K562 (cell line): ENCODE measurements around the gene MYH9. TPM values are rescaled to one million over a fixed set of nuclear protein-coding genes. Genes with fewer than 3 reads are reported as not detected.

ENCODE experiments used
- ATAC-seq: fragments of 200-7000 bp; cut with Tn5 transposase; 3 replicates; pipeline ENCODE4 v1.9.1; 2020; ENCODE audit warnings: moderate library complexity
- BruUV-seq: library from RNA; stranded (reverse); fragments of 400-500 nt; replicated peaks from 2 replicates; lab custom pipeline; 2021; lab: Mats Ljungman, UMichigan
- CTCF ChIA-PET: fragments of 300-600 bp; formaldehyde crosslinking; extraction: SDS; loops from one replicate; lab custom pipeline; 2021; ENCODE audit warnings: low intra/inter-chr PET ratio; lab: Yijun Ruan, JAX
- POLR2A ChIA-PET: fragments of 300-600, 350-650 bp; sonication (Branson Sonifier 250); formaldehyde crosslinking; extraction: SDS; loops from one replicate; lab custom pipeline; 2021; ENCODE audit warnings: antibody characterized with exemption, inconsistent platforms; lab: Yijun Ruan, JAX
- DNase-seq, 4 experiments: peaks; one replicate each; pipeline versions ENCODE4 v3.0.0 to v3.0.0-alpha.2; 2011 to 2018; ENCODE audit warnings: low spot score in 3 of 4, mixed read lengths in 3 of 4; ENCODE audit errors: extremely low read depth in 1 of 4
- FAIRE-seq: peaks from 2 replicates; lab custom pipeline; 2011; peaks lifted over from hg19 to GRCh38; lab: Jason Lieb, UNC
- H2AFZ ChIP-seq: 2 replicates; pipeline ENCODE4 v1.6.0; 2011; ENCODE audit warnings: low read depth, low read length, control low read depth, inconsistent platforms
- H3K27ac ChIP-seq: fragments of 200-600 bp; 3 replicates; pipeline ENCODE4 v1.8.0; 2011; ENCODE audit warnings: low read depth, mild to moderate bottlenecking, control low read depth, inconsistent platforms, low read length, moderate library complexity, mixed read lengths; ENCODE audit errors: extremely low read depth
- H3K27me3 ChIP-seq, 2 experiments: fragments of 300-600 bp in 1 of 2; 2 replicates in 1 of 2; 3 replicates in 1 of 2; pipeline versions ENCODE4 v1.6.0 to v1.8.0; 2011; ENCODE audit warnings: inconsistent platforms in 2 of 2, low read length in 2 of 2, mild to moderate bottlenecking in 1 of 2, mixed read lengths in 1 of 2, moderate library complexity in 1 of 2; ENCODE audit not compliant: control insufficient read depth in 2 of 2, insufficient read depth in 2 of 2
- H3K36me3 ChIP-seq: fragments of 300-600 bp; 3 replicates; pipeline ENCODE4 v1.8.0; 2011; ENCODE audit warnings: mild to moderate bottlenecking, low read length, inconsistent platforms; ENCODE audit not compliant: control insufficient read depth, insufficient read depth
- H3K4me1 ChIP-seq, 2 experiments: fragments of 200-600 bp in 1 of 2; replicated peaks in 1 of 2; 2 replicates in 1 of 2; 3 replicates in 1 of 2; pipeline versions ENCODE4 v1.5.1 to v1.8.0; 2011; ENCODE audit warnings: inconsistent platforms in 2 of 2, low read length in 2 of 2, mild to moderate bottlenecking in 1 of 2, mixed read lengths in 1 of 2, moderate library complexity in 1 of 2; ENCODE audit not compliant: control insufficient read depth in 2 of 2, insufficient read depth in 2 of 2
- H3K4me2 ChIP-seq: 2 replicates; pipeline ENCODE4 v1.6.1; 2011; ENCODE audit warnings: low read length, control low read depth, inconsistent platforms, mixed read lengths; ENCODE audit not compliant: insufficient read depth
- H3K4me3 ChIP-seq: fragments of 200-600 bp; sonication (generic), shearing (Covaris generic); 2 replicates; pipeline ENCODE4 v1.5.1; 2016; ENCODE audit warnings: control low read depth, inconsistent platforms
- H3K79me2 ChIP-seq: fragments of 200-600 bp; 3 replicates; pipeline ENCODE4 v1.8.0; 2011; ENCODE audit warnings: low read length, inconsistent platforms; ENCODE audit not compliant: control insufficient read depth, insufficient read depth
- H3K9ac ChIP-seq, 2 experiments: 2 replicates each; pipeline versions ENCODE4 v1.6.0 to v1.6.1; 2011; ENCODE audit warnings: low read depth in 2 of 2, low read length in 2 of 2, control low read depth in 1 of 2, inconsistent platforms in 1 of 2, mild to moderate bottlenecking in 1 of 2, mixed read lengths in 1 of 2; ENCODE audit not compliant: insufficient read depth in 1 of 2
- H3K9me1 ChIP-seq: one replicate; pipeline ENCODE4 v1.6.0; 2011; ENCODE audit warnings: inconsistent platforms, mild to moderate bottlenecking, low read length, moderate library complexity; ENCODE audit not compliant: control insufficient read depth, insufficient read depth
- H3K9me3 ChIP-seq: replicated peaks from 2 replicates; pipeline ENCODE4 v1.5.1; 2011; ENCODE audit warnings: low read depth, low read length, inconsistent platforms; ENCODE audit not compliant: control insufficient read depth, insufficient read depth
- H4K20me1 ChIP-seq: replicated peaks from 2 replicates; pipeline ENCODE4 v1.6.1; 2011; ENCODE audit warnings: low read length, inconsistent platforms, mixed read lengths; ENCODE audit not compliant: control insufficient read depth, insufficient read depth
- FOXK1 ChIP-seq: sonication (generic); formaldehyde crosslinking; IDR thresholded peaks from 2 replicates; pipeline ENCODE4 v1.8.0; 2022; ENCODE audit warnings: missing genetic modification reagents, mild to moderate bottlenecking, borderline replicate concordance
- MAX ChIP-seq: sonication (generic); formaldehyde crosslinking; IDR thresholded peaks from 2 replicates; pipeline ENCODE4 v1.9.0; 2022; ENCODE audit warnings: mild to moderate bottlenecking, missing genetic modification reagents
- STAG1 ChIP-seq: sonication (generic); formaldehyde crosslinking; IDR thresholded peaks from 2 replicates; pipeline ENCODE4 v1.5.0; 2020; ENCODE audit warnings: missing genetic modification reagents, borderline replicate concordance
- WGBS: fragments of 100-300 bp; shearing (Covaris generic); methylation state at CpG from one replicate; pipeline ENCODE4 v1.1.6; 2016; ENCODE audit warnings: low coverage, mixed read lengths; ENCODE audit not compliant: insufficient coverage; ENCODE audit errors: missing lambda C conversion rate; 5-methylcytosine and 5-hydroxymethylcytosine counted together
- in situ Hi-C: fragments of 300-500 bp; cut with MboI; formaldehyde crosslinking; loops from 4 replicates; pipeline ENCODE4 v1.15.0; 2018; ENCODE audit warnings: inconsistent platforms, mixed read lengths
- intact Hi-C: fragments of 100-400 bp; cut with micrococcal nuclease; formaldehyde crosslinking; loops from 2 replicates; pipeline ENCODE4 v1.14.2; 2022
- polyA plus RNA-seq, 8 experiments: library from polyadenylated mRNA; depleted of rRNA in 4 of 8; stranded (reverse) in 5 of 8; unstranded in 3 of 8; fragments of >200 nt; fragmentation: Nextera tagmentation in 2 of 8; fragmentation: Illumina TruSeq in 1 of 8; extraction: Ambion mirVana in 2 of 8; extraction: Trizol in 1 of 8; gene quantifications; 2 replicates each; pipeline versions ENCODE4 v1.2.1 to v1.2.3, GENCODE V29; 2011 to 2014; ENCODE audit warnings: inconsistent platforms in 1 of 8, missing spikeins in 1 of 8
- total RNA-seq, 7 experiments: library from RNA; depleted of rRNA in 6 of 7; stranded (reverse); fragments of >200 nt in 6 of 7; fragmentation: Illumina TruSeq in 2 of 7; extraction: Trizol in 2 of 7; gene quantifications; 2 replicates each; pipeline versions ENCODE4 v1.2.1 to v1.2.3, GENCODE V29; 2011 to 2021; ENCODE audit warnings: low replicate concordance in 1 of 7

Gene MYH9
- total and polyA plus RNA-seq, 9 of the 15 experiments (the other 6 are each of a cell fraction or from before 2014, with no cell fraction given) = 0.71 to 111 (median 24.6) TPM

GRCh38 chr22:36422287-36423014 lies 34.7 kb upstream of the MYH9 start:
- CTCF ChIA-PET = no interaction called here
- Histone ChIP-seq H3K4me1 (peaks cover 38 to 43% of the 10 kb centered on the region in 2 experiments), H3K9me1 (no peaks in the 10 kb centered on the region), H3K9ac (peak overlapping the region in 1 of 2 experiments; percentile 76; a peak in 2 of 4 replicates), H3K9me3 (no peaks in the 10 kb centered on the region), H2AFZ (no peak overlapping the region)
- POLR2A ChIA-PET = interaction anchor here (0.5 to 1.3 kb wide), 5 partner anchors 13 to 91 kb away, joined by 3 read pairs; no protein-coding TSS in a partner anchor
- WGBS = 51% methylated on average over 9 of the region's 14 CpGs
- FAIRE-seq = no peak
- TF ChIP-seq MAX (CRISPR knock-in tag) (no peak), FOXK1 (CRISPR knock-in tag) (no peak), STAG1 (CRISPR knock-in tag) (no peak)
- TF ChIP-seq, all 486 proteins: peak for 0
- in situ Hi-C loops = no loop called here
- Histone ChIP-seq H4K20me1 (no peaks in the 10 kb centered on the region), H3K79me2 (no peaks in the 10 kb centered on the region), H3K4me2 (no peak overlapping the region), H3K27me3 (no peaks in the 10 kb centered on the region), H3K36me3 (no peaks in the 10 kb centered on the region), H3K4me3 (no peak overlapping the region), H3K27ac (no peak overlapping the region)
- no peak for DNase-seq
- BruUV-seq = no TSS peak
- intact Hi-C loops = loop anchor here (5.0 kb wide), 2 partner anchors 35 to 55 kb away; partner anchors contain the start of gene MYH9
- ATAC-seq = no peak
